Renal pelvis (tissue), 12 donors: ENCODE results near the gene TOMM7. TPM values are rescaled to one million over a fixed set of nuclear protein-coding genes. Genes with fewer than 3 reads are reported as not detected.

ENCODE experiments used
- DNase-seq: peaks from one replicate; pipeline ENCODE4 v3.0.0-alpha.2; 2013
- long read RNA-seq, 16 experiments: transcript quantifications; one replicate each; lab custom pipeline, GENCODE V29; 2026
- polyA plus RNA-seq, 3 donors: library from polyadenylated mRNA; unstranded; fragments of 120-200 nt; gene quantifications; one replicate each; pipeline ENCODE4 v1.2.1, GENCODE V29; 2013; ENCODE audit not compliant: insufficient read length in 3 of 3

The TOMM7 gene
- 100 to 1,000 TPM; 346 to 461 (median 386) TPM for polyA plus RNA-seq
- long read RNA-seq, donor 1, transcript TOMM7-205 (2 exons, 551 nt) = minor isoform, 28 of 408 reads
- long read RNA-seq, donor 1, transcript TOMM7-201 (3 exons, 778 nt) = major isoform, 344 of 408 reads
- long read RNA-seq, donor 1, transcript TOMM7-204 (2 exons, 731 nt) = minor isoform, 8 of 408 reads
- long read RNA-seq, donor 1, partial matches to known transcripts = 0 of 408 reads
- long read RNA-seq, donor 1, other reads (novel, unspliced or antisense) = 27 of 408 reads
- long read RNA-seq, donor 2, transcript TOMM7-201 (3 exons, 778 nt) = major isoform, 444 of 534 reads
- long read RNA-seq, donor 2, transcript TOMM7-205 (2 exons, 551 nt) = minor isoform, 34 of 534 reads
- long read RNA-seq, donor 2, partial matches to known transcripts = 30 of 534 reads
- long read RNA-seq, donor 2, other reads (novel, unspliced or antisense) = 23 of 534 reads
- long read RNA-seq, donor 3, transcript TOMM7-205 (2 exons, 551 nt) = minor isoform, 31 of 405 reads
- long read RNA-seq, donor 3, transcript TOMM7-201 (3 exons, 778 nt) = major isoform, 311 of 405 reads
- long read RNA-seq, donor 3, partial matches to known transcripts = 40 of 405 reads
- long read RNA-seq, donor 3, other reads (novel, unspliced or antisense) = 19 of 405 reads
- long read RNA-seq, donor 4, transcript TOMM7-205 (2 exons, 551 nt) = minor isoform, 31 of 542 reads
- long read RNA-seq, donor 4, transcript TOMM7-201 (3 exons, 778 nt) = major isoform, 479 of 542 reads
- long read RNA-seq, donor 4, partial matches to known transcripts = 0 of 542 reads
- long read RNA-seq, donor 4, other reads (novel, unspliced or antisense) = 29 of 542 reads
- long read RNA-seq, donor 5, transcript TOMM7-205 (2 exons, 551 nt) = minor isoform, 17 of 217 reads
- long read RNA-seq, donor 5, transcript TOMM7-201 (3 exons, 778 nt) = major isoform, 172 of 217 reads
- long read RNA-seq, donor 5, partial matches to known transcripts = 19 of 217 reads
- long read RNA-seq, donor 5, other reads (novel, unspliced or antisense) = 8 of 217 reads
- long read RNA-seq, donor 6, transcript TOMM7-205 (2 exons, 551 nt) = minor isoform, 8 of 266 reads
- long read RNA-seq, donor 6, transcript TOMM7-201 (3 exons, 778 nt) = major isoform, 237 of 266 reads
- long read RNA-seq, donor 6, partial matches to known transcripts = 0 of 266 reads
- long read RNA-seq, donor 6, other reads (novel, unspliced or antisense) = 16 of 266 reads
- long read RNA-seq, donor 7, transcript TOMM7-201 (3 exons, 778 nt) = major isoform, 327 of 472 reads
- long read RNA-seq, donor 7, transcript TOMM7-205 (2 exons, 551 nt) = minor isoform, 65 of 472 reads
- long read RNA-seq, donor 7, partial matches to known transcripts = 60 of 472 reads
- long read RNA-seq, donor 7, other reads (novel, unspliced or antisense) = 17 of 472 reads
- long read RNA-seq, donor 8, transcript TOMM7-201 (3 exons, 778 nt) = major isoform, 164 of 205 reads
- long read RNA-seq, donor 8, transcript TOMM7-205 (2 exons, 551 nt) = minor isoform, 16 of 205 reads
- long read RNA-seq, donor 8, partial matches to known transcripts = 14 of 205 reads
- long read RNA-seq, donor 8, other reads (novel, unspliced or antisense) = 6 of 205 reads
- long read RNA-seq, donor 9, transcript TOMM7-205 (2 exons, 551 nt) = minor isoform, 24 of 576 reads
- long read RNA-seq, donor 9, transcript TOMM7-204 (2 exons, 731 nt) = minor isoform, 11 of 576 reads
- long read RNA-seq, donor 9, transcript TOMM7-201 (3 exons, 778 nt) = major isoform, 448 of 576 reads
- long read RNA-seq, donor 9, partial matches to known transcripts = 55 of 576 reads
- long read RNA-seq, donor 9, other reads (novel, unspliced or antisense) = 37 of 576 reads
- long read RNA-seq, donor 10, transcript TOMM7-201 (3 exons, 778 nt) = major isoform, 282 of 323 reads
- long read RNA-seq, donor 10, transcript TOMM7-205 (2 exons, 551 nt) = minor isoform, 22 of 323 reads
- long read RNA-seq, donor 10, transcript TOMM7-204 (2 exons, 731 nt) = minor isoform, 7 of 323 reads
- long read RNA-seq, donor 10, partial matches to known transcripts = 0 of 323 reads
- long read RNA-seq, donor 10, other reads (novel, unspliced or antisense) = 11 of 323 reads
- long read RNA-seq, donor 11, transcript TOMM7-205 (2 exons, 551 nt) = minor isoform, 28 of 210 reads
- long read RNA-seq, donor 11, transcript TOMM7-201 (3 exons, 778 nt) = major isoform, 144 of 210 reads
- long read RNA-seq, donor 11, transcript TOMM7-204 (2 exons, 731 nt) = minor isoform, 6 of 210 reads
- long read RNA-seq, donor 11, partial matches to known transcripts = 23 of 210 reads
- long read RNA-seq, donor 11, other reads (novel, unspliced or antisense) = 9 of 210 reads
- long read RNA-seq, donor 12, transcript TOMM7-201 (3 exons, 778 nt) = major isoform, 401 of 451 reads
- long read RNA-seq, donor 12, transcript TOMM7-205 (2 exons, 551 nt) = minor isoform, 11 of 451 reads
- long read RNA-seq, donor 12, partial matches to known transcripts = 18 of 451 reads
- long read RNA-seq, donor 12, other reads (novel, unspliced or antisense) = 17 of 451 reads
- long read RNA-seq, donor 13, transcript TOMM7-205 (2 exons, 551 nt) = minor isoform, 34 of 235 reads
- long read RNA-seq, donor 13, transcript TOMM7-201 (3 exons, 778 nt) = major isoform, 185 of 235 reads
- long read RNA-seq, donor 13, partial matches to known transcripts = 0 of 235 reads
- long read RNA-seq, donor 13, other reads (novel, unspliced or antisense) = 12 of 235 reads
- long read RNA-seq, donor 14, transcript TOMM7-201 (3 exons, 778 nt) = major isoform, 339 of 409 reads
- long read RNA-seq, donor 14, transcript TOMM7-205 (2 exons, 551 nt) = minor isoform, 49 of 409 reads
- long read RNA-seq, donor 14, partial matches to known transcripts = 0 of 409 reads
- long read RNA-seq, donor 14, other reads (novel, unspliced or antisense) = 17 of 409 reads
- long read RNA-seq, donor 15, transcript TOMM7-205 (2 exons, 551 nt) = minor isoform, 23 of 528 reads
- long read RNA-seq, donor 15, transcript TOMM7-204 (2 exons, 731 nt) = minor isoform, 11 of 528 reads
- long read RNA-seq, donor 15, transcript TOMM7-201 (3 exons, 778 nt) = major isoform, 470 of 528 reads
- long read RNA-seq, donor 15, partial matches to known transcripts = 0 of 528 reads
- long read RNA-seq, donor 15, other reads (novel, unspliced or antisense) = 21 of 528 reads
- long read RNA-seq, donor 16, transcript TOMM7-201 (3 exons, 778 nt) = major isoform, 341 of 405 reads
- long read RNA-seq, donor 16, transcript TOMM7-205 (2 exons, 551 nt) = minor isoform, 32 of 405 reads
- long read RNA-seq, donor 16, partial matches to known transcripts = 0 of 405 reads
- long read RNA-seq, donor 16, other reads (novel, unspliced or antisense) = 28 of 405 reads

- peak; percentile 97 for DNase-seq
Observed at GRCh38 chr7:22822486-22823141, at the start of gene TOMM7. Gene TOMM7 (minus strand): TSS chr7:22822849. CDS start chr7:22822779, 70 bp downstream.

- no peak for DNase-seq
Observed at GRCh38 chr7:22872096-22872807, 49.6 kb upstream of the TOMM7 start.

GRCh38 chr7:22871661-22872060, 49.0 kb upstream of the TOMM7 start:
- no peak for DNase-seq

- DNase-seq = no peak
Observed at GRCh38 chr7:22868509-22868908, 45.9 kb upstream of the TOMM7 start.

GRCh38 chr7:22867589-22867988, 44.9 kb upstream of the TOMM7 start:
- DNase-seq = no peak

GRCh38 chr7:22867003-22867402, 44.4 kb upstream of the TOMM7 start:
- DNase-seq = no peak

GRCh38 chr7:22865602-22865960, 42.9 kb upstream of the TOMM7 start:
- no peak for DNase-seq

GRCh38 chr7:22864855-22865601, 42.4 kb upstream of the TOMM7 start:
- no peak for DNase-seq

- DNase-seq = no peak
Observed at GRCh38 chr7:22864301-22864700, 41.7 kb upstream of the TOMM7 start.

- no peak for DNase-seq
Observed at GRCh38 chr7:22863156-22863899, 40.7 kb upstream of the TOMM7 start.

- no peak for DNase-seq
Observed at GRCh38 chr7:22861576-22861975, 38.9 kb upstream of the TOMM7 start.

GRCh38 chr7:22860784-22861482, 38.3 kb upstream of the TOMM7 start:
- no peak for DNase-seq

- no peak for DNase-seq
Observed at GRCh38 chr7:22860337-22860736, 37.7 kb upstream of the TOMM7 start.
